H4 (cell line): ENCODE results near the gene AEBP1. TPM values are rescaled to one million over a fixed set of nuclear protein-coding genes. Genes with fewer than 3 reads are reported as not detected.

Source experiments
- DNase-seq: peaks from one replicate; pipeline ENCODE4 v3.0.0-alpha.2; 2015; ENCODE audit warnings: low spot score
- total RNA-seq: library from RNA; depleted of rRNA; stranded (reverse); fragments of >200 nt; shearing (Covaris generic); gene quantifications from 2 replicates; pipeline ENCODE4 v1.2.3, GENCODE V29; 2014

AEBP1 gene
- total RNA-seq, 1 experiment from 2014 or later = 0.06 TPM

- no peak for DNase-seq
Observed at GRCh38 chr7:44066494-44067063, 37.6 kb upstream of the AEBP1 start.

GRCh38 chr7:44067064-44067951, 36.8 kb upstream of the AEBP1 start:
- DNase-seq = no peak

- no peak for DNase-seq
Observed at GRCh38 chr7:44068054-44068453, 36.1 kb upstream of the AEBP1 start.

- DNase-seq = no peak
Observed at GRCh38 chr7:44071726-44072363, 32.3 kb upstream of the AEBP1 start.

- peak; percentile 88 for DNase-seq
Observed at GRCh38 chr7:44072364-44073231, 31.5 kb upstream of the AEBP1 start.

GRCh38 chr7:44073664-44074348, 30.3 kb upstream of the AEBP1 start:
- no peak for DNase-seq

GRCh38 chr7:44074349-44074695, 29.8 kb upstream of the AEBP1 start:
- no peak for DNase-seq

GRCh38 chr7:44075296-44076075, 28.7 kb upstream of the AEBP1 start:
- DNase-seq = no peak

- no peak for DNase-seq
Observed at GRCh38 chr7:44076101-44076895, 27.8 kb upstream of the AEBP1 start.

GRCh38 chr7:44077061-44077460, 27.1 kb upstream of the AEBP1 start:
- no peak for DNase-seq

GRCh38 chr7:44077681-44078091, 26.5 kb upstream of the AEBP1 start:
- no peak for DNase-seq

GRCh38 chr7:44078521-44078920, 25.6 kb upstream of the AEBP1 start:
- DNase-seq = no peak

GRCh38 chr7:44079331-44080021, 24.7 kb upstream of the AEBP1 start:
- DNase-seq = no peak

GRCh38 chr7:44080118-44080517, 24.0 kb upstream of the AEBP1 start:
- DNase-seq = no peak

GRCh38 chr7:44080686-44081265, 23.4 kb upstream of the AEBP1 start:
- no peak for DNase-seq

- DNase-seq = no peak
Observed at GRCh38 chr7:44081266-44081748, 22.8 kb upstream of the AEBP1 start.

GRCh38 chr7:44082541-44083207, 21.5 kb upstream of the AEBP1 start:
- DNase-seq = peak; percentile 100

GRCh38 chr7:44083796-44084195, 20.3 kb upstream of the AEBP1 start:
- no peak for DNase-seq
